Erythroblast (primary cell): ENCODE measurements around the gene NUDT3.

Experiments used
- GATA1 ChIP-seq: IDR thresholded peaks from 2 replicates; pipeline ENCODE4 v1.6.1; 2011; ENCODE audit warnings: low read depth, mild to moderate bottlenecking, control low read depth, low read length, moderate library complexity
- POLR2A ChIP-seq: IDR thresholded peaks from 2 replicates; pipeline ENCODE4 v1.6.1; 2011; ENCODE audit warnings: mild to moderate bottlenecking, low read length

DNA sequence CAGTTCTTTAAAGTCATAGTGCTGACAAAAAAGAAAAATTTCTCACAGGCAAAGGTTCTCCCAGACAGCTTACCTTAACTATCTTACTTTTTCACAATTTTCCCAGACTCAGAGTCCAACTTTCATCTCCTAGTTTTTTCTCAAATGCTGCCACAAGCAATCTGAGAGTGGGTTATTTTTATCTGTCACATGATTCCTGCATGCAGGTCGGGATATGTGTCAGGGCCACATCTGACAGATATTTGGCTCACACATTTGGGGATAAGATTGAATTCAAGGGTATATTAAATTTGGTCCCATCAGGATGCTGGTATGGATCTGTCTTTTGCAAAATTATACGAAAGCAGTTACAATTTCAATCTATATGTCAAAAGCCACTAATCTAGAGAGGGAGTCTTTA lies 93.5 kb downstream of the NUDT3 start:
- no peak for TF ChIP-seq POLR2A
- no peak for TF ChIP-seq GATA1
